ENCODE measurements around the gene VTI1A. TPM values are rescaled to one million over a fixed set of nuclear protein-coding genes. Genes with fewer than 3 reads are reported as not detected.

The VTI1A gene
- total and polyA plus RNA-seq, 2 of the 8 experiments (the other 6 are each of a cell fraction or from before 2014, with no cell fraction given) = 6.0 to 20.0 TPM

- TF ChIP-seq E2F6 (IDR thresholded peaks at IDR 0.05) (no peak), EP300 (IDR thresholded peaks at IDR 0.05; ENCODE audit: borderline replicate concordance in 1 of 2, low read depth in 2 of 2, low read length in 2 of 2) (no peak), CREB1 (IDR thresholded peaks at IDR 0.05) (no peak), ATF2 (IDR thresholded peaks at IDR 0.05; ENCODE audit: low read length) (no peak), SAP30 (IDR thresholded peaks at IDR 0.05; ENCODE audit: insufficient read depth, insufficient replicate concordance, low read length) (no peak), SP2 (IDR thresholded peaks at IDR 0.05; ENCODE audit: low read length) (no peak)
These were observed 297.4 kb downstream of the VTI1A start (continued) for GRCh38 chr10:112744181-112745096.
